HUES64 (cell line): ENCODE data around the gene EDAR.

Experiments used
- H3K27ac ChIP-seq: 2 replicates; pipeline ENCODE4 v1.7.0; 2013; ENCODE audit warnings: low read depth, low read length, inconsistent platforms
- H3K27me3 ChIP-seq: 2 replicates; pipeline ENCODE4 v1.6.1; 2013; ENCODE audit warnings: mild to moderate bottlenecking, low read length; ENCODE audit not compliant: insufficient read depth
- H3K36me3 ChIP-seq: 2 replicates; pipeline ENCODE4 v1.6.1; 2013; ENCODE audit warnings: mild to moderate bottlenecking, low read length; ENCODE audit not compliant: insufficient read depth
- H3K4me1 ChIP-seq: 2 replicates; pipeline ENCODE4 v1.6.1; 2013; ENCODE audit warnings: mild to moderate bottlenecking, low read length, moderate library complexity; ENCODE audit not compliant: insufficient read depth
- H3K4me3 ChIP-seq: 2 replicates; pipeline ENCODE4 v1.5.1; 2013; ENCODE audit warnings: mild to moderate bottlenecking, low read length, moderate library complexity
- H3K9ac ChIP-seq: 2 replicates; pipeline ENCODE4 v1.6.1; 2013; ENCODE audit warnings: mild to moderate bottlenecking, low read depth, low read length
- H3K9me3 ChIP-seq: 2 replicates; pipeline ENCODE4 v1.6.1; 2013; ENCODE audit warnings: low read depth, low read length; ENCODE audit not compliant: insufficient read depth
- WGBS: fragments of 150-250, 120-280 bp; methylation state at CpG from one replicate; pipeline ENCODE4 v1.1.7; 2013; ENCODE audit warnings: missing lambda C conversion rate; 5-methylcytosine and 5-hydroxymethylcytosine counted together

EDAR gene

GRCh38 chr2:108965540-108966289, 23.3 kb downstream of the EDAR start:
- Histone ChIP-seq H3K9ac (no peak overlapping the region), H3K4me3 (no peak overlapping the region), H3K36me3 (no peaks in the 10 kb centered on the region), H3K27ac (no peak overlapping the region), H3K9me3 (no peaks in the 10 kb centered on the region), H3K4me1 (peaks cover 5% of the 10 kb centered on the region; the same call in 1 of the 2 replicates), H3K27me3 (no peaks in the 10 kb centered on the region)
- whole genome bisulfite sequencing: 69% methylated on average over 2 of the region's 3 CpGs

- Histone ChIP-seq H3K36me3 (no peaks in the 10 kb centered on the region), H3K4me1 (peaks cover 7% of the 10 kb centered on the region; the same call in 1 of the 2 replicates), H3K9me3 (no peaks in the 10 kb centered on the region), H3K4me3 (no peak overlapping the region), H3K27me3 (no peaks in the 10 kb centered on the region), H3K27ac (no peak overlapping the region), H3K9ac (no peak overlapping the region)
- WGBS: 98% methylated on average over 8 of the region's 8 CpGs
Observed at GRCh38 chr2:108963057-108963456, 26.0 kb downstream of the EDAR start.

- Histone ChIP-seq H3K9ac (no peak overlapping the region), H3K27ac (no peak overlapping the region), H3K4me3 (no peak overlapping the region), H3K4me1 (peaks cover 15% of the 10 kb centered on the region), H3K9me3 (no peaks in the 10 kb centered on the region), H3K36me3 (no peaks in the 10 kb centered on the region), H3K27me3 (no peaks in the 10 kb centered on the region)
- 96% methylated on average over 3 of the region's 4 CpGs for WGBS
Observed at GRCh38 chr2:108961796-108962195, 27.2 kb downstream of the EDAR start.

GRCh38 chr2:108960006-108960405, 29.0 kb downstream of the EDAR start:
- H3K27me3 ChIP-seq: no peaks in the 10 kb centered on the region
- no peak overlapping the region for H3K27ac ChIP-seq
- H3K4me3 ChIP-seq: no peak overlapping the region
- peaks cover 10% of the 10 kb centered on the region; the same call in 1 of the 2 replicates for H3K4me1 ChIP-seq
- H3K9me3 ChIP-seq: no peaks in the 10 kb centered on the region
- H3K36me3 ChIP-seq: no peaks in the 10 kb centered on the region
- 87% methylated on average over 5 of the region's 5 CpGs for WGBS
- no peak overlapping the region for H3K9ac ChIP-seq

- Histone ChIP-seq H3K4me1 (peaks cover 10% of the 10 kb centered on the region; the same call in 1 of the 2 replicates), H3K27me3 (no peaks in the 10 kb centered on the region)
- WGBS: 93% methylated on average over 7 of the region's 7 CpGs
Observed at GRCh38 chr2:108959401-108959800, 29.6 kb downstream of the EDAR start.

GRCh38 chr2:108958632-108959341, 30.2 kb downstream of the EDAR start:
- no peaks in the 10 kb centered on the region for H3K27me3 ChIP-seq
- no peaks in the 10 kb centered on the region for H3K36me3 ChIP-seq
- no peak overlapping the region for H3K27ac ChIP-seq
- no peak overlapping the region for H3K4me3 ChIP-seq
- peaks cover 10% of the 10 kb centered on the region; the same call in 1 of the 2 replicates for H3K4me1 ChIP-seq
- WGBS: 92% methylated on average over 7 of the region's 7 CpGs
- no peak overlapping the region for H3K9ac ChIP-seq
- H3K9me3 ChIP-seq: no peaks in the 10 kb centered on the region

More at GRCh38 chr2:108959401-108959800, 29.6 kb downstream of the EDAR start:
- H3K27ac ChIP-seq: no peak overlapping the region
- H3K4me3 ChIP-seq: no peak overlapping the region
- no peaks in the 10 kb centered on the region for H3K36me3 ChIP-seq
- H3K9me3 ChIP-seq: no peaks in the 10 kb centered on the region
- no peak overlapping the region for H3K9ac ChIP-seq

GRCh38 chr2:108958002-108958401, 31.0 kb downstream of the EDAR start:
- peaks cover 10% of the 10 kb centered on the region; the same call in 1 of the 2 replicates for H3K4me1 ChIP-seq

GRCh38 chr2:108956375-108956774, 32.6 kb downstream of the EDAR start:
- peaks cover 10% of the 10 kb centered on the region; the same call in 1 of the 2 replicates for H3K4me1 ChIP-seq
- WGBS: 91% methylated on average over 2 of the region's 2 CpGs
- no peak overlapping the region for H3K9ac ChIP-seq
- no peak overlapping the region for H3K4me3 ChIP-seq
- no peak overlapping the region for H3K27ac ChIP-seq
- no peaks in the 10 kb centered on the region for H3K9me3 ChIP-seq
- no peaks in the 10 kb centered on the region for H3K36me3 ChIP-seq
- H3K27me3 ChIP-seq: no peaks in the 10 kb centered on the region

More at GRCh38 chr2:108958002-108958401, 31.0 kb downstream of the EDAR start:
- 82% methylated on average over 8 of the region's 8 CpGs for whole genome bisulfite sequencing
- Histone ChIP-seq H3K27ac (no peak overlapping the region), H3K36me3 (no peaks in the 10 kb centered on the region), H3K27me3 (no peaks in the 10 kb centered on the region), H3K9ac (no peak overlapping the region), H3K4me3 (no peak overlapping the region), H3K9me3 (no peaks in the 10 kb centered on the region)

GRCh38 chr2:108950369-108951135, 38.5 kb downstream of the EDAR start:
- WGBS: 87% methylated on average over 4 of the region's 4 CpGs
- no peaks in the 10 kb centered on the region for H3K36me3 ChIP-seq
- no peaks in the 10 kb centered on the region for H3K4me1 ChIP-seq
- H3K27me3 ChIP-seq: no peaks in the 10 kb centered on the region
- no peak overlapping the region for H3K4me3 ChIP-seq
- H3K27ac ChIP-seq: no peak overlapping the region
- no peak overlapping the region for H3K9ac ChIP-seq
- H3K9me3 ChIP-seq: peaks cover 22% of the 10 kb centered on the region

GRCh38 chr2:108949316-108950239, 39.4 kb downstream of the EDAR start:
- Histone ChIP-seq H3K9ac (no peak overlapping the region), H3K27ac (no peak overlapping the region), H3K4me1 (no peaks in the 10 kb centered on the region), H3K36me3 (no peaks in the 10 kb centered on the region), H3K9me3 (peaks cover 23% of the 10 kb centered on the region), H3K4me3 (no peak overlapping the region), H3K27me3 (no peaks in the 10 kb centered on the region)
- 96% methylated on average over 4 of the region's 4 CpGs for WGBS
